ENCODE results near the gene SLC25A51. TPM values are rescaled to one million over a fixed set of nuclear protein-coding genes. Genes with fewer than 3 reads are reported as not detected.

The SLC25A51 gene
- total and polyA plus RNA-seq, 4 donors: 3.8 to 24.4 (median 9.1) TPM

DNA sequence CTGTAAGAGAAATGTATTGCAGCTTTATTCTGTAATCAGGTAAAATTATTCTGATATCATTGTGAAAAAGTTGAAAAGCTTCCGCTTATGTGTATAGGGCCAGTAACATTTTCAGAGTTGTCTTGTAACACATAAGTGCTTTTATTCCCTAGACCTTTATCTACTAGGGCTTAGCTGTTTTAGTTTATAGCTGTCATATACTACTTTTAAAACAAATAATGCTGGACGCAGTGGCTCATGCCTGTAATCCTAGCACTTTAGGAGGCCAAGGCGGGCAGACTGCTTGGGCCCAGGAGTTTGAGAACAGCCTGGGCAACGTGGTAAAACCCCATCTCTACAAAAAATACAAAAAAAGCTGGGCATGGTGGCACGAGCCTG is 33.1 kb downstream of the SLC25A51 start:
- WGBS: 81% methylated on average over 5 of the region's 5 CpGs
- peaks cover 0 to 5% (median 0%) of the 10 kb centered on the region in 4 donors for H3K36me3 ChIP-seq (ENCODE audit: control insufficient read depth in 4 of 4, insufficient read depth in 3 of 4, low read depth in 1 of 4, low read length in 3 of 4)
- H3K9me3 ChIP-seq (ENCODE audit: control insufficient read depth in 4 of 4, low read length in 3 of 4): no peaks in the 10 kb centered on the region
- H3K4me3 ChIP-seq (ENCODE audit: low read depth in 1 of 3, low read length in 3 of 3): no peak overlapping the region
- DNase-seq (ENCODE audit: low spot score): no peak
- no peaks in the 10 kb centered on the region for H3K27me3 ChIP-seq (ENCODE audit: control insufficient read depth in 4 of 4, insufficient read depth in 4 of 4, low read length in 3 of 4)
- TF ChIP-seq, protein P1, sequence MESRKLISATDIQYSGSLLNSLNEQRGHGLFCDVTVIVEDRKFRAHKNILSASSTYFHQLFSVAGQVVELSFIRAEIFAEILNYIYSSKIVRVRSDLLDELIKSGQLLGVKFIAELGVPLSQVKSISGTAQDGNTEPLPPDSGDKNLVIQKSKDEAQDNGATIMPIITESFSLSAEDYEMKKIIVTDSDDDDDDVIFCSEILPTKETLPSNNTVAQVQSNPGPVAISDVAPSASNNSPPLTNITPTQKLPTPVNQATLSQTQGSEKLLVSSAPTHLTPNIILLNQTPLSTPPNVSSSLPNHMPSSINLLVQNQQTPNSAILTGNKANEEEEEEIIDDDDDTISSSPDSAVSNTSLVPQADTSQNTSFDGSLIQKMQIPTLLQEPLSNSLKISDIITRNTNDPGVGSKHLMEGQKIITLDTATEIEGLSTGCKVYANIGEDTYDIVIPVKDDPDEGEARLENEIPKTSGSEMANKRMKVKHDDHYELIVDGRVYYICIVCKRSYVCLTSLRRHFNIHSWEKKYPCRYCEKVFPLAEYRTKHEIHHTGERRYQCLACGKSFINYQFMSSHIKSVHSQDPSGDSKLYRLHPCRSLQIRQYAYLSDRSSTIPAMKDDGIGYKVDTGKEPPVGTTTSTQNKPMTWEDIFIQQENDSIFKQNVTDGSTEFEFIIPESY (IDR thresholded peaks at IDR 0.05): no peak
- TF ChIP-seq FOXA1 (IDR thresholded peaks at IDR 0.05): no peak
- TF ChIP-seq, protein P2, sequence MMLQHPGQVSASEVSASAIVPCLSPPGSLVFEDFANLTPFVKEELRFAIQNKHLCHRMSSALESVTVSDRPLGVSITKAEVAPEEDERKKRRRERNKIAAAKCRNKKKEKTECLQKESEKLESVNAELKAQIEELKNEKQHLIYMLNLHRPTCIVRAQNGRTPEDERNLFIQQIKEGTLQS (IDR thresholded peaks at IDR 0.05): no peak
- TF ChIP-seq, protein P3, sequence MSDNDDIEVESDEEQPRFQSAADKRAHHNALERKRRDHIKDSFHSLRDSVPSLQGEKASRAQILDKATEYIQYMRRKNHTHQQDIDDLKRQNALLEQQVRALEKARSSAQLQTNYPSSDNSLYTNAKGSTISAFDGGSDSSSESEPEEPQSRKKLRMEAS (IDR thresholded peaks at IDR 0.05): no peak
- TF ChIP-seq EGR1 (IDR thresholded peaks at IDR 0.05; ENCODE audit: low read depth in 2 of 2): no peak
- TF ChIP-seq HNF4A (conservative IDR thresholded peaks at IDR 0.05): no peak
- no peak for TF ChIP-seq HNF4G (IDR thresholded peaks at IDR 0.05)
- TF ChIP-seq TAF1 (conservative IDR thresholded peaks at IDR 0.05): no peak
- TF ChIP-seq JUND (IDR thresholded peaks at IDR 0.05): no peak
- H3K9ac ChIP-seq (ENCODE audit: low read depth in 1 of 2, low read length in 2 of 2): no peak overlapping the region
- H3K4me1 ChIP-seq (ENCODE audit: control insufficient read depth in 4 of 4, insufficient read depth in 4 of 4, low read length in 3 of 4): no peaks in the 10 kb centered on the region
- no peak overlapping the region for H3K27ac ChIP-seq (ENCODE audit: low read depth in 1 of 2, low read length in 2 of 2)

DNA sequence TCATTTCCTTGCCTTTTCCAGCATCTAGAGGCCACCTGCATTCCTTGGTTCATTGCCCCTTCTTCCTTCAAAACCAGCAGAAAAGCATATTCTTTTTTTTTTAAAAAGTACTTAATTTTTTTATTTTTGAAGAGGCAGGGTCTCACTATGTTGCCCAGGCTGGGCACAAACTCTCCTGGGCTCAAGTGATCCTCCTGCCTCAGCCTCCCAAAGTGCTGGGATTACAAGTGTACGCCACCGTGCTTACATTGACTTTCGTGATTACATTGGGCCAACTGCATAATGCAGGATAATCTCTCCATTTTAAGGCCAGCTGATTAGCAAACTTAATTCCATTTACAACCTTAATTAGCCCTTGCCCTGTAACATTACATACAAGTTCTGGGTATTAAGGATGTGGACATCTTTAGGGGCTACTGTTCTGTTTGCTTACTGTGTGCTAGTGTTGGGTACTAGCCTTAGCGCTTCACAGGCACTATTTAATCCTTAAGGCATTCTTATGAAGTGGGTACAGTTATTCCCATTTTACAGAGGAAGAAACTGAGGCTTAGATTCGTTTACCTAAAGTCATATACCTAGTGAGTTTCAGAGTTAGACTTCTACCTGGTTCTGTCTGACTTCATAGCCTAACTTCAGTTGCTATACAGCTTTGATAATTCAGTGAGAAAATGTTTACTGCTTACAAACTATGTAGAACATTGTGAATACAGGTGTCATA is 33.7 kb downstream of the SLC25A51 start:
- Histone ChIP-seq H3K27me3 (ENCODE audit: control insufficient read depth in 4 of 4, insufficient read depth in 4 of 4, low read length in 3 of 4) (no peaks in the 10 kb centered on the region), H3K4me1 (ENCODE audit: control insufficient read depth in 4 of 4, insufficient read depth in 4 of 4, low read length in 3 of 4) (no peaks in the 10 kb centered on the region), H3K9ac (ENCODE audit: low read depth in 1 of 2, low read length in 2 of 2) (no peak overlapping the region), H3K36me3 (ENCODE audit: control insufficient read depth in 4 of 4, insufficient read depth in 3 of 4, low read depth in 1 of 4, low read length in 3 of 4) (peaks cover 0 to 7% (median 0%) of the 10 kb centered on the region in 4 donors), H3K9me3 (ENCODE audit: control insufficient read depth in 4 of 4, low read length in 3 of 4) (no peaks in the 10 kb centered on the region), H3K27ac (ENCODE audit: low read depth in 1 of 2, low read length in 2 of 2) (no peak overlapping the region), H3K4me3 (ENCODE audit: low read depth in 1 of 3, low read length in 3 of 3) (no peak overlapping the region)
- DNase-seq (ENCODE audit: low spot score): no peak
- no peak for TF ChIP-seq HNF4G (IDR thresholded peaks at IDR 0.05)
- no peak for TF ChIP-seq NR2F2 (IDR thresholded peaks at IDR 0.05)
- no peak for TF ChIP-seq EGR1 (IDR thresholded peaks at IDR 0.05; ENCODE audit: low read depth in 2 of 2)
- TF ChIP-seq, protein P4, sequence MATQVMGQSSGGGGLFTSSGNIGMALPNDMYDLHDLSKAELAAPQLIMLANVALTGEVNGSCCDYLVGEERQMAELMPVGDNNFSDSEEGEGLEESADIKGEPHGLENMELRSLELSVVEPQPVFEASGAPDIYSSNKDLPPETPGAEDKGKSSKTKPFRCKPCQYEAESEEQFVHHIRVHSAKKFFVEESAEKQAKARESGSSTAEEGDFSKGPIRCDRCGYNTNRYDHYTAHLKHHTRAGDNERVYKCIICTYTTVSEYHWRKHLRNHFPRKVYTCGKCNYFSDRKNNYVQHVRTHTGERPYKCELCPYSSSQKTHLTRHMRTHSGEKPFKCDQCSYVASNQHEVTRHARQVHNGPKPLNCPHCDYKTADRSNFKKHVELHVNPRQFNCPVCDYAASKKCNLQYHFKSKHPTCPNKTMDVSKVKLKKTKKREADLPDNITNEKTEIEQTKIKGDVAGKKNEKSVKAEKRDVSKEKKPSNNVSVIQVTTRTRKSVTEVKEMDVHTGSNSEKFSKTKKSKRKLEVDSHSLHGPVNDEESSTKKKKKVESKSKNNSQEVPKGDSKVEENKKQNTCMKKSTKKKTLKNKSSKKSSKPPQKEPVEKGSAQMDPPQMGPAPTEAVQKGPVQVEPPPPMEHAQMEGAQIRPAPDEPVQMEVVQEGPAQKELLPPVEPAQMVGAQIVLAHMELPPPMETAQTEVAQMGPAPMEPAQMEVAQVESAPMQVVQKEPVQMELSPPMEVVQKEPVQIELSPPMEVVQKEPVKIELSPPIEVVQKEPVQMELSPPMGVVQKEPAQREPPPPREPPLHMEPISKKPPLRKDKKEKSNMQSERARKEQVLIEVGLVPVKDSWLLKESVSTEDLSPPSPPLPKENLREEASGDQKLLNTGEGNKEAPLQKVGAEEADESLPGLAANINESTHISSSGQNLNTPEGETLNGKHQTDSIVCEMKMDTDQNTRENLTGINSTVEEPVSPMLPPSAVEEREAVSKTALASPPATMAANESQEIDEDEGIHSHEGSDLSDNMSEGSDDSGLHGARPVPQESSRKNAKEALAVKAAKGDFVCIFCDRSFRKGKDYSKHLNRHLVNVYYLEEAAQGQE (IDR thresholded peaks at IDR 0.05): no peak
- TF ChIP-seq SP1 (IDR thresholded peaks at IDR 0.05): no peak
- no peak for TF ChIP-seq YY1 (IDR thresholded peaks at IDR 0.05)
- no peak for TF ChIP-seq JUND (IDR thresholded peaks at IDR 0.05)
- TF ChIP-seq, protein P3 (IDR thresholded peaks at IDR 0.05): no peak
- TF ChIP-seq RXRA (IDR thresholded peaks at IDR 0.05): no peak
- TF ChIP-seq TAF1 (conservative IDR thresholded peaks at IDR 0.05): no peak
- TF ChIP-seq RAD21 (IDR thresholded peaks at IDR 0.05): no peak
- TF ChIP-seq HNF4A (conservative IDR thresholded peaks at IDR 0.05): no peak
- no peak for TF ChIP-seq FOXA1 (IDR thresholded peaks at IDR 0.05)
- TF ChIP-seq, protein P2 (IDR thresholded peaks at IDR 0.05): no peak
- TF ChIP-seq GABPA (IDR thresholded peaks at IDR 0.05 in 1 of 2, conservative IDR thresholded peaks at IDR 0.05 in 1 of 2): no peak
- WGBS: 97% methylated on average over 5 of the region's 5 CpGs
